ENCODE measurements around the gene TMEM220. TPM values are rescaled to one million over a fixed set of nuclear protein-coding genes. Genes with fewer than 3 reads are reported as not detected.

The TMEM220 gene
- total RNA-seq, 1 experiment from 2014 or later: 3.9 TPM

DNA sequence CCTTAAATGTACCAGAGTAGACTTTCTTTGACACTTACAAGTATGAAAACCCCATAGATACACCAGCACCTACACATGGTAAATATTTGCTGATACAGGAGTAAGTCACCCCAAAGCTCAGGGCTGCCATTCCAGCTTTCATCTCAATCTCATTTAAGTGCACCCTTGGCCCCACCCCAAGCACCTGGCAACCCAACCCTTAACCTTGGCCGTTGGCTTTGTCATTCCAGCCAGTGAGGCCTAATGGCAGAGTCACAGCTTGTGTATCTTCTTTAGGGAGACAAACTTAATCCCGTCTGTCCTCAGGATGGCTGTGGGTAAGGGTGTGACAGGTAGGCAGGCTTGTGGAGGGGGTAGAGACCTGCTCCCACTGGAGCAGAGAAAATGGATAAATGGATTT, 31.5 kb upstream of the TMEM220 start:
- intact Hi-C loops (cut with micrococcal nuclease): no loop called here
- CTCF ChIA-PET: no interaction called here
- POLR2A ChIA-PET (ENCODE audit: unreplicated experiment): no interaction called here
- Histone ChIP-seq H3K9ac (ENCODE audit: low read length) (no peak overlapping the region), H3F3A (ENCODE audit: low read length, unreplicated experiment) (no peaks in the 10 kb centered on the region), H3K27me3 (ENCODE audit: low read length) (no peaks in the 10 kb centered on the region), H3K9me2 (replicated peaks; ENCODE audit: low read length) (no peaks in the 10 kb centered on the region), H3K4me1 (ENCODE audit: insufficient read depth, low read length) (no peaks in the 10 kb centered on the region), H3K4me3 (ENCODE audit: low read length) (no peak overlapping the region), H3K36me3 (ENCODE audit: low read depth, low read length) (no peaks in the 10 kb centered on the region), H3K9me3 (ENCODE audit: low read length) (no peaks in the 10 kb centered on the region), H3K27ac (ENCODE audit: low read length) (no peak overlapping the region), H4K20me1 (ENCODE audit: low read length) (no peaks in the 10 kb centered on the region), H2AFZ (ENCODE audit: low read length) (no peak overlapping the region), H3K4me2 (ENCODE audit: low read length) (no peak overlapping the region), H3K79me2 (ENCODE audit: low read length) (no peaks in the 10 kb centered on the region)
- BruUV-seq (replicated peaks): no TSS peak
- ATAC-seq (no peak), DNase-seq (no peak)
- TF ChIP-seq EZH2phosphoT487 (IDR thresholded peaks at IDR 0.05; ENCODE audit: borderline replicate concordance, low read length) (no peak), EZH2 (IDR thresholded peaks at IDR 0.05; ENCODE audit: low read length, unreplicated experiment) (no peak)
- TF ChIP-seq, protein P1, sequence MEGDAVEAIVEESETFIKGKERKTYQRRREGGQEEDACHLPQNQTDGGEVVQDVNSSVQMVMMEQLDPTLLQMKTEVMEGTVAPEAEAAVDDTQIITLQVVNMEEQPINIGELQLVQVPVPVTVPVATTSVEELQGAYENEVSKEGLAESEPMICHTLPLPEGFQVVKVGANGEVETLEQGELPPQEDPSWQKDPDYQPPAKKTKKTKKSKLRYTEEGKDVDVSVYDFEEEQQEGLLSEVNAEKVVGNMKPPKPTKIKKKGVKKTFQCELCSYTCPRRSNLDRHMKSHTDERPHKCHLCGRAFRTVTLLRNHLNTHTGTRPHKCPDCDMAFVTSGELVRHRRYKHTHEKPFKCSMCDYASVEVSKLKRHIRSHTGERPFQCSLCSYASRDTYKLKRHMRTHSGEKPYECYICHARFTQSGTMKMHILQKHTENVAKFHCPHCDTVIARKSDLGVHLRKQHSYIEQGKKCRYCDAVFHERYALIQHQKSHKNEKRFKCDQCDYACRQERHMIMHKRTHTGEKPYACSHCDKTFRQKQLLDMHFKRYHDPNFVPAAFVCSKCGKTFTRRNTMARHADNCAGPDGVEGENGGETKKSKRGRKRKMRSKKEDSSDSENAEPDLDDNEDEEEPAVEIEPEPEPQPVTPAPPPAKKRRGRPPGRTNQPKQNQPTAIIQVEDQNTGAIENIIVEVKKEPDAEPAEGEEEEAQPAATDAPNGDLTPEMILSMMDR (conservative IDR thresholded peaks at IDR 0.05; ENCODE audit: low read depth, low read length): no peak

DNA sequence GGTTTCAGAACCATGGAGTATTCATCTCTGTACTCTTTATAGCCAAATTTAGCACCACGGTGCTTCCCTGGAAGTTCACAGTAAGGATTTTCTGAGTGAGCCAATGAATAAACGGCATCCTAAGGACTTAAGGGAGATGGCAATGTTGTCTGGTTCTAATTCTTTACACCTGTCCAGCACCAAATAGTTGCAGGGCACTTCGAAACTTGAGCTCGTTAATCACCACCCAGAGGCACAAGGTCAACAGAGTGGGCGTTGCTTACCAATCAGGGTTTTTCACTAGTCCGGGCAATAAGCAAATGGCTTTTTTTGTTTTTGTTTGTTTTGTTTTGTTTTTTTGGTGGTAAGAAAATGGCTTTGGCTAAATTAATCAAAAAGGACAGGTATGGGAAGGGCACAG, 28.2 kb upstream of the TMEM220 start:
- Histone ChIP-seq H2AFZ (ENCODE audit: low read length) (no peak overlapping the region), H3F3A (ENCODE audit: low read length, unreplicated experiment) (no peaks in the 10 kb centered on the region), H3K4me3 (ENCODE audit: low read length) (no peak overlapping the region), H3K9me2 (replicated peaks; ENCODE audit: low read length) (no peaks in the 10 kb centered on the region), H3K27me3 (ENCODE audit: low read length) (no peaks in the 10 kb centered on the region), H3K79me2 (ENCODE audit: low read length) (no peaks in the 10 kb centered on the region), H3K9me3 (ENCODE audit: low read length) (no peaks in the 10 kb centered on the region), H3K36me3 (ENCODE audit: low read depth, low read length) (no peaks in the 10 kb centered on the region), H3K4me1 (ENCODE audit: insufficient read depth, low read length) (no peaks in the 10 kb centered on the region; the same call in 1 of the 2 replicates), H3K4me2 (ENCODE audit: low read length) (no peak overlapping the region), H4K20me1 (ENCODE audit: low read length) (no peaks in the 10 kb centered on the region), H3K27ac (ENCODE audit: low read length) (no peak overlapping the region), H3K9ac (ENCODE audit: low read length) (no peak overlapping the region)
- DNase-seq (no peak), ATAC-seq (no peak)
- intact Hi-C loops (cut with micrococcal nuclease): no loop called here
- TF ChIP-seq EZH2 (IDR thresholded peaks at IDR 0.05; ENCODE audit: low read length, unreplicated experiment) (no peak), EZH2phosphoT487 (IDR thresholded peaks at IDR 0.05; ENCODE audit: borderline replicate concordance, low read length) (no peak)
- TF ChIP-seq, protein P1 (conservative IDR thresholded peaks at IDR 0.05; ENCODE audit: low read depth, low read length): no peak
- CTCF ChIA-PET: no interaction called here
- POLR2A ChIA-PET (ENCODE audit: unreplicated experiment): no interaction called here
- no TSS peak for BruUV-seq (replicated peaks)

DNA sequence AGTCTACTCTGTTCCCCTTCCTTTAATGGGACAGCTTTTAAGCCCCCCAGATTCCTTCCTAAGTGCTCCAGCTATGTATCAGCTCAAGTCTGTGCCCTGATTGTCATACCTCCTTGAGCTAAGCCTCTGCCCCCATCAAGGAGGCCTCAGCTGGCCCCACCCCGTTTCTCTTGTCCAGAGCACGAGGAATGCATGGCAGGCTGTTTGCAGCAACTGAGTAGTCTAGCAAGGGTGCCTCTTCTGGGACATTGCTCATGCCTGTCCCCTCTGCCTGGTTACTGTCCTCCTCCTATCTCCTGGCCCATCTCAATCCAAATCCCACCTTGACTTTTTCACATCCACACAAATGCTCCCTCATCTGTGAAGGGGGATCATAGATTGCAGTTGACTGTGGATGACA, 27.8 kb upstream of the TMEM220 start:
- H3K4me1 ChIP-seq (ENCODE audit: insufficient read depth, low read length): no peaks in the 10 kb centered on the region; the same call in 1 of the 2 replicates
- no peaks in the 10 kb centered on the region for H3K27me3 ChIP-seq (ENCODE audit: low read length)
- H3K9me2 ChIP-seq (replicated peaks; ENCODE audit: low read length): no peaks in the 10 kb centered on the region
- no peaks in the 10 kb centered on the region for H3K79me2 ChIP-seq (ENCODE audit: low read length)
- BruUV-seq (replicated peaks): no TSS peak
- ChIA-PET CTCF (no interaction called here), POLR2A (ENCODE audit: unreplicated experiment) (no interaction called here)
- no peak overlapping the region for H3K4me3 ChIP-seq (ENCODE audit: low read length)
- ATAC-seq (no peak), DNase-seq (no peak)
- H3F3A ChIP-seq (ENCODE audit: low read length, unreplicated experiment): no peaks in the 10 kb centered on the region
- H3K4me2 ChIP-seq (ENCODE audit: low read length): no peak overlapping the region
- TF ChIP-seq, protein P1 (conservative IDR thresholded peaks at IDR 0.05; ENCODE audit: low read depth, low read length): no peak
- TF ChIP-seq EZH2phosphoT487 (IDR thresholded peaks at IDR 0.05; ENCODE audit: borderline replicate concordance, low read length) (no peak), EZH2 (IDR thresholded peaks at IDR 0.05; ENCODE audit: low read length, unreplicated experiment) (no peak)
- H4K20me1 ChIP-seq (ENCODE audit: low read length): no peaks in the 10 kb centered on the region
- no peak overlapping the region for H2AFZ ChIP-seq (ENCODE audit: low read length)
- H3K9ac ChIP-seq (ENCODE audit: low read length): no peak overlapping the region
- no peaks in the 10 kb centered on the region for H3K9me3 ChIP-seq (ENCODE audit: low read length)
- intact Hi-C loops (cut with micrococcal nuclease): no loop called here
- no peaks in the 10 kb centered on the region for H3K36me3 ChIP-seq (ENCODE audit: low read depth, low read length)
- no peak overlapping the region for H3K27ac ChIP-seq (ENCODE audit: low read length)
